GM18873 (cell line): ENCODE measurements around the gene TPRG1.
A peak's percentile ranks its signal among the peaks of the same experiment; 100 is the strongest.

Experiments
- ATAC-seq: cut with Tn5 transposase; IDR thresholded peaks from one replicate; pipeline ENCODE4 v1.9.1; 2021; ENCODE audit warnings: mild to moderate bottlenecking, moderate library complexity, moderate number of reproducible peaks; ENCODE audit not compliant: unreplicated experiment, low FRiP score

Gene TPRG1

GRCh38 chr3:189275182-189275581 lies 103.4 kb downstream of the TPRG1 start:
- no peak for ATAC-seq

- ATAC-seq: no peak
These were observed 104.1 kb downstream of the TPRG1 start for GRCh38 chr3:189275852-189276251.

GRCh38 chr3:189276444-189277219 lies 104.9 kb downstream of the TPRG1 start:
- no peak for ATAC-seq

GRCh38 chr3:189277711-189278110 lies 105.9 kb downstream of the TPRG1 start:
- ATAC-seq: no peak

DNA sequence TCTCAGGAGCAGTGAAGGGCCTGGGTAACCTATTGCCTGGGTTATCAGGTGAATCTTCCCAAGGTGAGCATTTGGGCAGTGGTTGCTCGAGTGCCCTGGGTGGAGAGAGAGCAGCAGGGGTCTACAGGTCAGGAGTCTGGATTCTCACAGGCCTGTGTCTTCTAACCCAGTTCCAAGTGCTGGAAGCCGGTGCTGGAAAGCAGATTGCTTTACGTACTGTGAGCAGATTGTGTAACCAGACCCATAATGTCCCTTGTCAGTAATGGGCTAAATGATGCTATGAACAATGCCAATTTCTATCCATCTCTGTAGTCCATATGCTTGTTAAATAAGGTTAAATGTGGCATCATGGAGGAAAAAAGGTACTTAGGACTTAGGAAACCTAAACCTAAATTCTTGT lies 106.5 kb downstream of the TPRG1 start:
- no peak for ATAC-seq

DNA sequence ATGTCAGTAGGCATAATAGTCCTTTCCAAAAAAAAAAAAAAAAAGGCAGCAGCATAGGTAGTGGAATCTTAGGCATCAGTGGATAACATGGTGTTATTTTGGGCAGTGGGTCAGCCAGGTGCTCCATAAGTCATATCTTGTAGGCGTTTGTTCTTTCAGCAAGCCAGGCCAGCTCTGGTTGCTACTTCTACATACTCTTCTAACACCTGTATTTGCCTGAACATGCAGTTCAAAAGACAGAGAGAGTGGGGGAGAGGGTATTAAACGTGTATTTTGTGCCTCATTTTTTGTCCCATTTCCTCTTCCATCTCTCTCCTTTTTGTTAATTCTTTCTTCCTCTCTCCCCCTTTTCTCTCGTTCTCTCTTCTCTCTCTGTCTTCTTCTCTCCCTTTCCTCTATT lies 110.4 kb downstream of the TPRG1 start:
- no peak for ATAC-seq

- no peak for ATAC-seq
These were observed 111.0 kb downstream of the TPRG1 start for GRCh38 chr3:189282741-189283140.

- ATAC-seq: no peak
These were observed 114.4 kb downstream of the TPRG1 start for GRCh38 chr3:189286188-189286587.

DNA sequence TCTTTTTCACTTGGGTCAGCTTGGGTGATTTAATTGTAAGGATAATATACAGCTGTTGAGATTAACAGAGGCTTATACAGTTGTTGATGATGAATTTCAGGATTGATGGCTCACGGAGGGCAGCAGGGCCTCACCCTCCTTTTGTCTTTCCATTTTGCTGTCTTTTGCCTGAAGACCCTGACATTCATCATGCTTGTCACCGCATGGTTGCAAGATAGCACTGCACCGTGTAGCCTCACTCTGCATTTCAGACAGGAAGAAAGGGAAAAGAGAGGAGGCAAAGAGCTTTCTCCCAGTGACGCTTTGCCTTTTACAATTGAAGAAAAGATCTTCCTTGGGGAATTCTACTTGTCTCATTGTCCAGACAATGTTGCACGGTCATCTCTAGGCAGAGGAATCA lies 115.1 kb downstream of the TPRG1 start:
- ATAC-seq: no peak

DNA sequence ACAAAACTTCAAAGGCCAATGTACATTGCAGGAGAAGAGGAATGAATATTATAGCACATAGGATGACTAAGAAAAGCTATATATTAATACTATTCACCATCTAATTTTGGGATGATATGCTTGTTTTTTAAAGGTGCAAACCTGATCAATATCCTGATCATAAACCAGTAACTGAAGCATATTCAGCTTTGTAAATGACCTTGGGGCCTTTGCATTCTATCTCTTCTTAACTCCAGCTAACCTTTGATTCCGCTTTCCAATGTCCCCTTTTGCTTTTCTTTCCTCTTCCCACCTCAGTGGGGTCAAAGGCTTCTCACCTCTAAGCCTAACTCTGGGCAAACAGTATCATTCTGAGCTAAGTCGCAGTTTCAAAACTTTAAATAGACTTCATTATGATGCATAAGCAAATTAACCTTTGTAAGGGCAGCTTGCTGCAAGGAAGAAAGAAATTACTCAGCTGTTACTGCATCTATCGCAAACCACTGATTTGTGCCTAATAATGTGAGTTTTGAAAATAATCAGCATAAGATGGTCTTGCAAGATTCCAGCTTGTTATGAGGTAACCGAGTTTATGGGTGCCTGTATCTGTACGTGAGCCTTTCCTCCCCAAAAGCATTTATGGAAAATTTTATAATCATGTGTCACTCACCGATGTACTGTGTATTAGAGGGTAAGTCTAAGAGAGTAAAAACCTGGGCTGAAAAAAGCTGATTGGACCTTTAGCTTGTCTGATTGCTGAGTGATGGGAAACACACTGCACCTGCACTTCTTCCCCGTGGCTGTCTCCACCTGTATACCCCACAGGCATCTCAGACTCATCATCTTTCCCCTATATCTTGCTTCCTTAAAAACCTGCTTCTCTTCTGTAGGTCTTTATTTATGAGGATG lies 116.8 kb downstream of the TPRG1 start:
- ATAC-seq: peak; percentile 92

DNA sequence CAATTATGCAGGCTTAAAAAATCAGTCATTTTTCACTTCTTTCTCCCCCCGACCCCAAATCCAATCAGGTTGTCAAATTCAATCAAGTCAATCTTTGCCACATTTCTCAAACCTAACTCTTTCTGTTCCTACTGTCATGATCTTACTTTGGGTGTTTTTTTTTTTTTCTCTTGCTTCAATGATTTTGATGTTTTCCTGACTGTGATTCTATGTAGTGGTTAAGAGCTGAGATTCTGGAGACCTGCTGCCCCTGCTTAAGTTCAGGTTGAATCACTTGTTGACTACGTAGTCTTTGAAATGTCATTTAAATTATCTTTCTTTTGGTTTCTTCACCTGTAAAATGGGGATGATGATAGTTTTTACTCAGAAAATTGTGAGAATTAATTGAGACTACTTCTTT lies 117.5 kb downstream of the TPRG1 start:
- no peak for ATAC-seq

GRCh38 chr3:189292667-189293484 lies 121.1 kb downstream of the TPRG1 start:
- ATAC-seq: no peak

GRCh38 chr3:189294649-189295048 lies 122.9 kb downstream of the TPRG1 start:
- no peak for ATAC-seq

DNA sequence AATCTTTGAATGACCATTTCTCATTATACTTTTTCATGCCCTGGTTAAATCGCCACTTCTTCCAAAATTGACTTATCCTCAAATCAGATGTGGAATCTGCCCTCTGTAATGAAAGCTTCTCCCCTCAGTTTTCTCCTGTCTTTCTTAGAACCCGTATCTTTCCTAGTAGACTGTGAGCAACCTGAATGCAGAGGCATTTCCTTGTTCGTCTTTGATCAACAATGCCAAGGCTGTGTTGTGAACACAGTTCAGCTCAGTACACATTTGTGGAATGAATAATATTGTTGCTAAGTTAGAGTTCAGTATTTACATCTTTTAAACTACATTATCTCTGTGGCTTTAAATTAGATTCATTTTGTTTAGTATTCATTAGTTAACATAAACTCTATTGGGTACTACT lies 123.3 kb downstream of the TPRG1 start:
- no peak for ATAC-seq

- ATAC-seq: no peak
These were observed 126.2 kb downstream of the TPRG1 start for GRCh38 chr3:189297932-189298331.

DNA sequence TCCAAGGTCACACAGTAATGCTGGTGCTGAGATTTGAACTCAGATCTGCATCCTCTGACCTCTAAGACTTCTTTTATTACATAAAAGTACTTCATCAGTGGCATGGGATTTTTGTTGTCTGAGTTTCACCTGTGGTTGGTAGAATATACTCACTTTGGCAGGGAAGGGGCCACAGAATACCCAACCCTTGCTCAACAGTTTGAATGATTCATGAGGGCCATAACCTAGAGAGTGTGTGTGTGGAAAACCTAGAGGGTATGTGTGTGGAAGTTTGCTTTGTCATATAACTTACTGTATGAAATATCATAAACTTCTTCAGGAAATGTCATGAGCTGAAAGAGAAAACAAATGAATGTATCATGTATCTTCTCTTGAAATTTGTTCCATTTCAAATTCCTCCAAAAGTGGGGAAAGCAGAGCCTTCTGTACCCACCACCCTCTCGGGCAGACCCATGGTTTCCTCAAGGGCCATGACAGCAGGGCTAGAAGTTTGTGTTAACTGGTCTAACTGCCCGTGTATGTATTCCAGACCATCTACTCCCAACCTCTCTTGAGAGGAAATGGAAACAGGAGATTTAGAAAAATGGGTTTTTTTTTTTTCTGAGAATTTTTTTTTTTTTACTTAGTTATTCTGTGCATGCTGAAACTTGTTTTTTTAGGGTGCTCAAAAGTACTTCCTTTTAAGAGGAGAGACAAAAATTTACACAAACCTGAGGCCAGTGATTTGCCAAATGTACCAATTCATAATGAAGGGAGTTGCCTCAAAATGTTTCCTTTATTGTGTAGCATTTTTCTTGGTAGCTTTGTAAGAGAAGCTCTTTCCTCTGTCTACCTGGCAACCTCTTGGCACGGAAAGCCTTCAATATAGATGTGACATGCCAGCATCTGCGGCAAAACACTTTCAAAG lies 127.0 kb downstream of the TPRG1 start:
- ATAC-seq: no peak

GRCh38 chr3:189300345-189300744 lies 128.6 kb downstream of the TPRG1 start:
- ATAC-seq: no peak

GRCh38 chr3:189301479-189301878 lies 129.7 kb downstream of the TPRG1 start:
- ATAC-seq: no peak

- ATAC-seq: no peak
These were observed 131.8 kb downstream of the TPRG1 start for GRCh38 chr3:189303584-189303983.
